Aorta (tissue), 5 donors: ENCODE results near the gene RAVER2. TPM values are rescaled to one million over a fixed set of nuclear protein-coding genes. Genes with fewer than 3 reads are reported as not detected.

Experiments
- ATAC-seq: fragments of 200-7000 bp; cut with Tn5 transposase; one replicate; pipeline ENCODE4 v1.9.1; 2022; ENCODE audit warnings: moderate library complexity; ENCODE audit not compliant: low FRiP score
- DNase-seq, 2 donors: peaks; one replicate each; pipeline ENCODE4 v3.0.0-alpha.2; 2020
- H3K27ac ChIP-seq, 2 donors: one replicate each; pipeline ENCODE4 v1.5.1; 2013; ENCODE audit warnings: low read length in 2 of 2, mild to moderate bottlenecking in 2 of 2, moderate library complexity in 2 of 2, control low read depth in 1 of 2, inconsistent platforms in 1 of 2, low read depth in 1 of 2
- H3K27me3 ChIP-seq, 2 donors: one replicate each; pipeline ENCODE4 v1.6.1; 2013; ENCODE audit warnings: control low read depth in 1 of 2, low read length in 1 of 2, mild to moderate bottlenecking in 1 of 2, moderate library complexity in 1 of 2; ENCODE audit not compliant: insufficient read depth in 2 of 2, control insufficient read depth in 1 of 2
- H3K36me3 ChIP-seq, 2 donors: one replicate each; pipeline ENCODE4 v1.6.1; 2013; ENCODE audit warnings: control low read depth in 1 of 2, low read length in 1 of 2, mild to moderate bottlenecking in 1 of 2; ENCODE audit not compliant: insufficient read depth in 2 of 2, control insufficient read depth in 1 of 2
- H3K4me1 ChIP-seq, 2 donors: one replicate each; pipeline ENCODE4 v1.6.1; 2013; ENCODE audit warnings: low read length in 2 of 2, control low read depth in 1 of 2, mild to moderate bottlenecking in 1 of 2, moderate library complexity in 1 of 2; ENCODE audit not compliant: insufficient read depth in 2 of 2, control insufficient read depth in 1 of 2
- H3K4me3 ChIP-seq, 2 donors: one replicate each; pipeline ENCODE4 v1.5.1; 2013; ENCODE audit warnings: low read length in 2 of 2, control low read depth in 1 of 2, mild to moderate bottlenecking in 1 of 2
- H3K9me3 ChIP-seq: one replicate; pipeline ENCODE4 v1.6.1; 2013; ENCODE audit warnings: mild to moderate bottlenecking, low read length; ENCODE audit not compliant: control insufficient read depth
- WGBS, 2 donors: extraction: QIAGEN DNeasy Blood & Tissue Kit; methylation state at CpG; one replicate each; pipeline ENCODE4 v1.1.7; 2013; 5-methylcytosine and 5-hydroxymethylcytosine counted together
- intact Hi-C, 2 donors: fragments of 100-400 bp; cut with DNase I; formaldehyde crosslinking; loops; one replicate each; pipeline versions ENCODE4 v1.14.2 to v1.15.0; 2022
- polyA plus RNA-seq, 2 donors: library from polyadenylated mRNA; stranded (reverse); fragments of 200-250 nt; gene quantifications; one replicate each; pipeline ENCODE4 v1.2.3, GENCODE V29; 2013
- total RNA-seq, 2 donors: library from RNA; stranded (reverse); fragmentation: NEBNext Ultra II Directional; extraction: Animal tissue kit (Norgen Biotek cat#: 25700); gene quantifications; one replicate each; pipeline ENCODE4 v1.2.1, GENCODE V29; 2021
- donor health status: healthy with polysubstance abuse.
- donor health status: Bipolar disorder and iron deficiency.
- donor health status: DM: no; HTN: no; CAD: no.
- donor health status: DM: no; HTN: no; CAD: no.
- donor health status: DM: yes; HTN: yes; CAD: no.

The RAVER2 gene
- total and polyA plus RNA-seq, 4 donors: 8.1 to 22.5 (median 17.5) TPM

GRCh38 chr1:64829411-64830029, 84.6 kb downstream of the RAVER2 start:
- no peak overlapping the region for H3K4me3 ChIP-seq
- WGBS, 2 donors: 70 to 71% methylated on average over 8 of the region's 8 CpGs
- DNase-seq: no peak
- H3K4me1 ChIP-seq: no peaks in the 10 kb centered on the region
- H3K9me3 ChIP-seq: no peaks in the 10 kb centered on the region
- peaks cover 2 to 8% of the 10 kb centered on the region in 2 donors for H3K36me3 ChIP-seq
- no peak for ATAC-seq
- H3K27me3 ChIP-seq: no peaks in the 10 kb centered on the region
- intact Hi-C loops: loop anchor here (5.0 to 10.0 kb wide), 2 partner anchors 82 to 85 kb away; partner anchors contain the start of gene RAVER2 (in 2 of the 2)
- H3K27ac ChIP-seq: no peak overlapping the region

- DNase-seq: no peak
- no peak for ATAC-seq
- no peak overlapping the region for H3K27ac ChIP-seq
- H3K36me3 ChIP-seq: peaks cover 4 to 10% of the 10 kb centered on the region in 2 donors
- H3K4me1 ChIP-seq: no peaks in the 10 kb centered on the region
- H3K4me3 ChIP-seq: no peak overlapping the region
- H3K27me3 ChIP-seq: no peaks in the 10 kb centered on the region
- WGBS, 2 donors: 58 to 64% methylated on average over 5 of the region's 5 CpGs
- intact Hi-C loops: no loop called here
- no peaks in the 10 kb centered on the region for H3K9me3 ChIP-seq
Measured at GRCh38 chr1:64830030-64830651, 85.3 kb downstream of the RAVER2 start.

DNA sequence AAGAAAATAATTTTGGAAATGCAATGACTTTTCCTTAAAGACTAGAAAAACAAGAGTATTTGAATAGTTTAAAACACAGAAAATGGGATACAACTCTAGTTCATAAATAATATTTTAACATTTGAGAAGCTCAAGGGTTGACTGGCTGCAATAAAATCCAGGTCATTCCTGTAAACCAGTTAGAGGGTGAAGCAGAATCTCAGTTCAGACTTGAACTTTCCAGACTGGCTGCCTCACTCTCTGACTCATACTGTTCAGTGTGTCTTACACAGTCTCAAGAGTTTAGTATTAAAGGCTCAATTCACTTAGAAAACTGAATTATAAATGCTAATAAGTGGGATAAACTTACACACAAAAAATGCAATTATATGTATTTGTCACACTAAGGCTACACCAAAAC, 89.9 kb downstream of the RAVER2 start:
- ATAC-seq: no peak
- no peaks in the 10 kb centered on the region for H3K4me1 ChIP-seq
- H3K27me3 ChIP-seq: no peaks in the 10 kb centered on the region
- DNase-seq: no peak
- peaks cover 9 to 11% of the 10 kb centered on the region in 2 donors for H3K36me3 ChIP-seq
- H3K4me3 ChIP-seq: no peak overlapping the region
- H3K27ac ChIP-seq: no peak overlapping the region
- no peaks in the 10 kb centered on the region for H3K9me3 ChIP-seq
- intact Hi-C loops: no loop called here

DNA sequence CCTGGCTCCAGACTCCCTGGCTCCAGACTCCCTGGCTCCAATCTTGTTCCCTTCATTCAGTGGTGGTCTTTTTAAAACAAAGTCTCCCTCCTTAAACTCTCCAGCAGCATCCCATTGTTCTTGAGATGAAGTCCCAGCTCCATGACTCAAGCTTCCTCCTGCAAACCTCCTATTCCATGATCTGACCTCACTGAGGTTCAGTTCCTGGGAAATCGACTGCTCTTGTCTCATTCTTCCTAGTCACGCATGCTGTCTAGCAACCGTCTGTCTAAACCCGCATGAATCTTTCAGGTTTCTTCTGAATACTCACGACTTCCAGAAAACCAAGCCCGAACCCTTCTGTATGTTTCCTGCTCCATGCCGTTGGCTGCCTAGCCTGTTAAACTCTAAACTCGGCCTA, 91.9 kb downstream of the RAVER2 start:
- Histone ChIP-seq H3K27ac (no peak overlapping the region), H3K27me3 (no peaks in the 10 kb centered on the region), H3K4me3 (no peak overlapping the region), H3K9me3 (no peaks in the 10 kb centered on the region), H3K36me3 (peaks cover 7 to 10% of the 10 kb centered on the region in 2 donors), H3K4me1 (no peaks in the 10 kb centered on the region)
- DNase-seq (no peak), ATAC-seq (no peak)
- WGBS, 2 donors: 89 to 91% methylated on average over 8 of the region's 8 CpGs
- intact Hi-C loops: no loop called here

GRCh38 chr1:64838486-64838885, 93.6 kb downstream of the RAVER2 start:
- intact Hi-C loops: no loop called here
- 88% methylated on average over 7 of the region's 7 CpGs for WGBS, 2 donors
- ATAC-seq (no peak), DNase-seq (no peak)
- Histone ChIP-seq H3K9me3 (no peaks in the 10 kb centered on the region), H3K27me3 (no peaks in the 10 kb centered on the region), H3K27ac (no peak overlapping the region), H3K36me3 (peaks cover 3 to 10% of the 10 kb centered on the region in 2 donors), H3K4me1 (no peaks in the 10 kb centered on the region), H3K4me3 (no peak overlapping the region)

DNA sequence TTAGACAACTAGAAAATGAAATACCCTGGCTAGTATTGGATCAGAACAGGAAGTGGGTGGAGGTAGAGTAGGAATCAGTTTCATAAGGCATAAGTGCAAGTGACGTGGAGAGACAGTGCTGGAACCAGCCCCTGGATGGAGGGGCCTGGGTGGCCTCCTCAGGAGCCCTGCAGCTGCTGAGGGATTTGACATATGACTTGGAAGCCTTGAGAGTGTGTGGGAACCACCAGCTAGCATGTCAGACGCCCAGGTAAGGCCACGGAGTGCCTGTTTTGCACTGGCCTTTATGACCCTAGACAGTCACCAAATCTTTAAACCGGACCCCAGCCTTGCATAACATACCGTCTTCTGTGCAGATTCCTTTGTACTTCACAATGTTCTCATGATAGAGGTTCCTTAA, 94.4 kb downstream of the RAVER2 start:
- ATAC-seq (no peak), DNase-seq (no peak)
- no peak overlapping the region for H3K27ac ChIP-seq
- intact Hi-C loops: no loop called here
- H3K4me1 ChIP-seq: no peaks in the 10 kb centered on the region
- peaks cover 3 to 10% of the 10 kb centered on the region in 2 donors for H3K36me3 ChIP-seq
- no peaks in the 10 kb centered on the region for H3K9me3 ChIP-seq
- no peak overlapping the region for H3K4me3 ChIP-seq
- no peaks in the 10 kb centered on the region for H3K27me3 ChIP-seq
- WGBS, 2 donors: 88 to 92% methylated on average over 5 of the region's 5 CpGs

GRCh38 chr1:64839732-64840405, 95.0 kb downstream of the RAVER2 start:
- WGBS, 2 donors: 86 to 87% methylated on average over 15 of the region's 15 CpGs
- intact Hi-C loops: no loop called here
- peaks cover 3 to 10% of the 10 kb centered on the region in 2 donors for H3K36me3 ChIP-seq
- ATAC-seq (no peak), DNase-seq (no peak)
- no peak overlapping the region for H3K4me3 ChIP-seq
- H3K27ac ChIP-seq: no peak overlapping the region
- no peaks in the 10 kb centered on the region for H3K27me3 ChIP-seq
- H3K9me3 ChIP-seq: no peaks in the 10 kb centered on the region
- no peaks in the 10 kb centered on the region for H3K4me1 ChIP-seq

DNA sequence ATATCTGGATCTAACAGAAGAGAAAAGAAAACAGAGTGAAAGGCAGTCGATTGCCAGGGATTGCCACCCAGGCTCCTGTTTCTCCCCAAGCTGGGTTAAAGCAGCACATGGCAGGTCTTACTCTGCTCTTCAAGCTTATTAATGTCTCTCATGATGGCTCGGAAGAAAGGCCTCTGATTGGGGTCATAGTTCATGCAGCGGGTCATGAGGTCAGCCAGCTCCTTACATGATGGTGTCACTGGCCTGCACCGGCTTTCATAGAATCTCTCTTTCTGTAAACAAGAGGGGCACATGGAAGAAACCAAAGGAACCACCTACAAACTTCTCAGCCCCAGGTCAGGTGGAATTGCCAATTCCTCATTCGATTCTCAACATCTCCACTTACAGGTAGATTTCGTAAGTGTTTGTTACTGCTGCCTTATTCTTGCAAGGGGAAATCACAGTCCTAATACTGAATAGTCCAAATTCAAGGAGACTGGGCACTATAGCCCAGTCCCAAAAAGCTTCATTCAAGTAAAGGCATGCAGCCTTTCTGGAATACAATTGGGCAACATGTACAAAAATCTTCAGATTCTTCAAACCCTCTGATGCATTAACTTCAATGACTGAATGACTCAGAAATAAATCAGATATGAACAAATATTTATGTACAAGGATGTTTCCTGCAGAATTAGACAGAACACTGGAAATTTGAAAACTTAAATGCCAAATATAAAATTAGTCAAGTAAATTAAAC, 96.6 kb downstream of the RAVER2 start:
- Histone ChIP-seq H3K9me3 (no peaks in the 10 kb centered on the region), H3K36me3 (peaks cover 0 to 7% of the 10 kb centered on the region in 2 donors), H3K4me1 (no peaks in the 10 kb centered on the region), H3K4me3 (no peak overlapping the region), H3K27ac (no peak overlapping the region), H3K27me3 (no peaks in the 10 kb centered on the region)
- DNase-seq (no peak), ATAC-seq (no peak)
- WGBS, 2 donors: 66 to 75% methylated on average over 6 of the region's 6 CpGs
- intact Hi-C loops: no loop called here
